Spleen (tissue), 11 donors: ENCODE measurements around the gene MCHR2. TPM values are rescaled to one million over a fixed set of nuclear protein-coding genes. Genes with fewer than 3 reads are reported as not detected.

ENCODE experiments used
- DNase-seq: peaks from one replicate; pipeline ENCODE4 v3.0.0-alpha.2; 2020
- H3K27ac ChIP-seq, 8 donors: fragments of 200-600 bp; sonication (generic) in 7 of 8; 1 replicate in 4 of 8; 2 replicates in 4 of 8; pipeline versions ENCODE4 v1.5.0 to v1.8.0; 2016 to 2021; ENCODE audit warnings: inconsistent platforms in 4 of 8, mild to moderate bottlenecking in 4 of 8, moderate library complexity in 1 of 8
- H3K27me3 ChIP-seq, 7 donors: fragments of 200-600 bp; sonication (generic) in 6 of 7; replicated peaks in 1 of 7; 1 replicate in 4 of 7; 2 replicates in 3 of 7; pipeline versions ENCODE4 v1.5.0 to v1.8.0; 2016 to 2021; ENCODE audit warnings: inconsistent platforms in 3 of 7, mild to moderate bottlenecking in 1 of 7
- H3K36me3 ChIP-seq, 6 donors: fragments of 200-600 bp; sonication (generic) in 5 of 6; 1 replicate in 4 of 6; 2 replicates in 2 of 6; pipeline versions ENCODE4 v1.5.0 to v1.8.0; 2016 to 2021; ENCODE audit warnings: inconsistent platforms in 2 of 6
- H3K4me1 ChIP-seq, 6 donors: fragments of 200-600 bp; sonication (generic) in 5 of 6; 1 replicate in 3 of 6; 2 replicates in 3 of 6; pipeline versions ENCODE4 v1.5.0 to v1.8.0; 2016 to 2021; ENCODE audit warnings: inconsistent platforms in 3 of 6
- H3K4me3 ChIP-seq, 8 donors: fragments of 200-600 bp; sonication (generic) in 7 of 8; 1 replicate in 4 of 8; 2 replicates in 4 of 8; pipeline versions ENCODE4 v1.5.0 to v1.8.0; 2016 to 2021; ENCODE audit warnings: inconsistent platforms in 4 of 8, mild to moderate bottlenecking in 4 of 8, moderate library complexity in 2 of 8
- H3K9me3 ChIP-seq, 8 donors: fragments of 200-600 bp; sonication (generic) in 7 of 8; 1 replicate in 4 of 8; 2 replicates in 4 of 8; pipeline versions ENCODE4 v1.5.0 to v1.8.0; 2016 to 2021; ENCODE audit warnings: inconsistent platforms in 4 of 8
- CTCF ChIP-seq, 11 experiments: fragments of 200-600 bp in 7 of 11; fragments of 450-650 bp in 4 of 11; sonication (generic) in 4 of 11; IDR thresholded peaks in 8 of 11; conservative IDR thresholded peaks in 3 of 11; 1 replicate in 7 of 11; 2 replicates in 4 of 11; pipeline versions ENCODE4 v1.4.0 to v1.8.0; 2016 to 2021; ENCODE audit warnings: antibody characterized with exemption in 11 of 11, inconsistent platforms in 4 of 11, mild to moderate bottlenecking in 1 of 11
- POLR2A ChIP-seq, 3 donors: fragments of 450-650 bp; IDR thresholded peaks; one replicate each; pipeline ENCODE4 v1.5.1; 2017; ENCODE audit warnings: antibody characterized with exemption in 3 of 3, mild to moderate bottlenecking in 1 of 3
- POLR2AphosphoS5 ChIP-seq, 3 donors: sonication (generic); formaldehyde crosslinking; IDR thresholded peaks; one replicate each; pipeline ENCODE4 v1.5.1; 2017; ENCODE audit warnings: antibody characterized with exemption in 3 of 3
- WGBS, 5 donors: extraction: QIAGEN DNeasy Blood & Tissue Kit in 3 of 5; methylation state at CpG; one replicate each; pipeline versions ENCODE4 v1.1.5 to v1.1.7; 2013 to 2018; 5-methylcytosine and 5-hydroxymethylcytosine counted together
- intact Hi-C: fragments of 100-400 bp; cut with DNase I; formaldehyde crosslinking; loops from one replicate; pipeline ENCODE4 v1.15.0; 2023; ENCODE audit warnings: low total_unique reads
- polyA plus RNA-seq, 3 donors: library from polyadenylated mRNA; stranded (reverse); fragments of 200-250 nt; gene quantifications; one replicate each; pipeline ENCODE4 v1.2.1, GENCODE V29; 2013
- total RNA-seq, 7 donors: library from RNA; depleted of rRNA in 3 of 7; stranded (reverse); fragments of >200 nt in 3 of 7; fragmentation: NEBNext Ultra II Directional in 4 of 7; extraction: Animal tissue kit (Norgen Biotek cat#: 25700) in 4 of 7; gene quantifications; one replicate each; pipeline versions ENCODE4 v1.1.0 to v1.2.1, GENCODE V29; 2016 to 2021
- donor health status: healthy with polysubstance abuse.
- donor health status: DM: no; HTN: no; CAD: no; lungs with moderate emphysema.
- donor health status: DM: no; HTN: no; CAD: no.
- donor health status: Bipolar disorder and iron deficiency.
- donor health status: healthy.
- donor health status: DM: no; HTN: no; CAD: no.
- donor health status: DM: yes; HTN: yes; CAD: no.

The MCHR2 gene
- total and polyA plus RNA-seq, 10 donors: not detected

GRCh38 chr6:100022847-100023246 lies 28.8 kb upstream of the MCHR2 start:
- H3K36me3 ChIP-seq: no peaks in the 10 kb centered on the region
- DNase-seq: no peak
- no peak overlapping the region for H3K27ac ChIP-seq
- H3K27me3 ChIP-seq: no peaks in the 10 kb centered on the region
- H3K9me3 ChIP-seq: peaks cover 0 to 17% (median 8%) of the 10 kb centered on the region in 8 donors
- intact Hi-C loops: no loop called here
- no peaks in the 10 kb centered on the region for H3K4me1 ChIP-seq
- WGBS, 5 donors: 75 to 84% (median 79%) methylated on average over 3 of the region's 3 CpGs
- no peak overlapping the region for H3K4me3 ChIP-seq
- no peak for TF ChIP-seq POLR2A (IDR thresholded peaks at IDR 0.05)
- TF ChIP-seq CTCF (IDR thresholded peaks at IDR 0.05 in 8 of 11, conservative IDR thresholded peaks at IDR 0.05 in 3 of 11): no peak
- TF ChIP-seq POLR2AphosphoS5 (IDR thresholded peaks at IDR 0.05): no peak

- no peak for DNase-seq
- Histone ChIP-seq H3K4me3 (no peak overlapping the region), H3K4me1 (no peaks in the 10 kb centered on the region), H3K36me3 (no peaks in the 10 kb centered on the region), H3K27ac (no peak overlapping the region), H3K9me3 (no peaks in the 10 kb centered on the region), H3K27me3 (peaks cover 0 to 10% (median 0%) of the 10 kb centered on the region in 7 donors)
- intact Hi-C loops: no loop called here
- WGBS, 5 donors: 80 to 86% (median 84%) methylated on average over 6 of the region's 6 CpGs
- no peak for TF ChIP-seq POLR2A (IDR thresholded peaks at IDR 0.05)
- TF ChIP-seq POLR2AphosphoS5 (IDR thresholded peaks at IDR 0.05): no peak
- TF ChIP-seq CTCF (IDR thresholded peaks at IDR 0.05 in 8 of 11, conservative IDR thresholded peaks at IDR 0.05 in 3 of 11): no peak
Measured at GRCh38 chr6:100008857-100009256, 14.8 kb upstream of the MCHR2 start.

- H3K4me1 ChIP-seq: no peaks in the 10 kb centered on the region
- TF ChIP-seq CTCF (IDR thresholded peaks at IDR 0.05 in 8 of 11, conservative IDR thresholded peaks at IDR 0.05 in 3 of 11): peak; percentile 15 to 87 (median 80)
- no peak for TF ChIP-seq POLR2AphosphoS5 (IDR thresholded peaks at IDR 0.05)
- 0 to 6% (median 2%) methylated on average over 3 of the region's 3 CpGs for whole genome bisulfite sequencing, 5 donors
- peaks cover 0 to 32% (median 0%) of the 10 kb centered on the region in 7 donors for H3K27me3 ChIP-seq
- no peaks in the 10 kb centered on the region for H3K9me3 ChIP-seq
- no peak for DNase-seq
- no peaks in the 10 kb centered on the region for H3K36me3 ChIP-seq
- intact Hi-C loops: no loop called here
- H3K4me3 ChIP-seq: no peak overlapping the region
- H3K27ac ChIP-seq: no peak overlapping the region
Measured at GRCh38 chr6:100001915-100002388, 7.9 kb upstream of the MCHR2 start.

- no peak for DNase-seq
- Histone ChIP-seq H3K27ac (no peak overlapping the region), H3K36me3 (no peaks in the 10 kb centered on the region), H3K27me3 (peaks cover 0 to 54% (median 24%) of the 10 kb centered on the region in 7 donors), H3K4me1 (peaks cover 0 to 10% (median 3%) of the 10 kb centered on the region in 6 donors), H3K9me3 (no peaks in the 10 kb centered on the region), H3K4me3 (no peak overlapping the region)
- intact Hi-C loops: no loop called here
- TF ChIP-seq POLR2AphosphoS5 (IDR thresholded peaks at IDR 0.05): no peak
- no peak for TF ChIP-seq CTCF (IDR thresholded peaks at IDR 0.05 in 8 of 11, conservative IDR thresholded peaks at IDR 0.05 in 3 of 11)
- TF ChIP-seq POLR2A (IDR thresholded peaks at IDR 0.05): no peak
Measured at GRCh38 chr6:99997141-99997540, 3.1 kb upstream of the MCHR2 start.
